ENCODE data around the gene CRACR2B. TPM values are rescaled to one million over a fixed set of nuclear protein-coding genes. Genes with fewer than 3 reads are reported as not detected.

Gene CRACR2B
- total and polyA plus RNA-seq, 2 of the 13 experiments (the other 11 are each of a cell fraction or from before 2014, with no cell fraction given), result 14.9 to 21.0 TPM

DNA sequence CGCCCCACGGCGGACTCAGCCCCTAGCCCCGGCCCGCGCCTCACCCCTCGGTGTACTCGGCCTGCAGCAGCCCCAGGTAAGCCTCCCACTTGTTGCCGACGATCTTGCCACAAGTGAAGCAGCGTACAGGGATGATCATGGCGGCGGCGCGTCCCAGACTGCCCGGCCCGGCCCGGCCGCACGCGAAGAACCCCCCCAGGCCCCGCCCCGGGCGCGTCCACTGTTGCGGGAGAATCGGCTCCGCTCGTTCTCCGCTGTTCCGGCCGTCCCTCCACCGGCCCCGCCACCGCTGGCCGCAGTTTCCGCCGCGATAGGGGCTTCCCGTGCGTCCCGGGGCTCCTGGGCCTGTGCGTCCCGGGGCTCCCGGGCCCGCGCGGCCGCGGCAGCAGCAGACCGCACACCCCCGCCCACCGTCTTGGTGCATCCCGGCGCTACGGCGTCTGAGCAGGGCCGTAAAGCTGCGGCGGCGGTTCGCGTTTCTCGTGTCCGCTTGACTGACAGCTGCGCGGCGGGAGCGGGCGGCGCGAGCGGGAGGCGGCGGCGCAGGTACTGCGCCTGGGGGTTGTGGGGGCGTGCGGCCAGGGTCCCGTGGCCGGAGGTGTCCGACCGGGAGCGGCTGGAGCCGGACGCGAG is 14.8 kb downstream of the CRACR2B start, which contains the start of the genes POLR2L and TSPAN4 (continued):
- TF ChIP-seq ZSCAN31 (CRISPR knock-in tag; IDR thresholded peaks at IDR 0.05; ENCODE audit: low read depth) (no peak), TAF1 (CRISPR knock-in tag; IDR thresholded peaks at IDR 0.05) (peak; percentile 91), SOX5 (CRISPR knock-in tag; IDR thresholded peaks at IDR 0.05; ENCODE audit: borderline replicate concordance) (no peak), MIER2 (CRISPR knock-in tag; IDR thresholded peaks at IDR 0.05) (no peak), SRSF9 (IDR thresholded peaks at IDR 0.05; ENCODE audit: borderline replicate concordance, insufficient read depth, low read depth, low read length, poor library complexity, severe bottlenecking) (no peak), ZFP36L2 (CRISPR knock-in tag; IDR thresholded peaks at IDR 0.05) (no peak), GABPA (IDR thresholded peaks at IDR 0.05; ENCODE audit: low read depth, low read length) (no peak), GABPA (CRISPR knock-in tag; IDR thresholded peaks at IDR 0.05; ENCODE audit: low read depth) (no peak), FOSL1 (CRISPR knock-in tag; IDR thresholded peaks at IDR 0.05; ENCODE audit: borderline replicate concordance) (peak; percentile 14; the same call in 1 of the 2 replicates), FLYWCH1 (CRISPR knock-in tag; IDR thresholded peaks at IDR 0.05) (no peak), MZF1 (CRISPR knock-in tag; IDR thresholded peaks at IDR 0.05; ENCODE audit: borderline replicate concordance) (no peak), HNRNPLL (IDR thresholded peaks at IDR 0.05; ENCODE audit: low read depth, low read length, poor library complexity, severe bottlenecking) (peak; percentile 67), ZSCAN20 (CRISPR knock-in tag; IDR thresholded peaks at IDR 0.05; ENCODE audit: borderline replicate concordance) (no peak), ZNF615 (CRISPR knock-in tag; IDR thresholded peaks at IDR 0.05; ENCODE audit: borderline replicate concordance) (no peak), ZNF75D (CRISPR knock-in tag; IDR thresholded peaks at IDR 0.05; ENCODE audit: borderline replicate concordance) (no peak), DPF2 (CRISPR knock-in tag; IDR thresholded peaks at IDR 0.05; ENCODE audit: borderline replicate concordance, low read depth) (no peak), ZNF441 (CRISPR knock-in tag; IDR thresholded peaks at IDR 0.05; ENCODE audit: borderline replicate concordance) (0 out of 2 replicates have a peak, but pooled peaks have one; percentile 27), CC2D1A (CRISPR knock-in tag; IDR thresholded peaks at IDR 0.05) (no peak)
- TF ChIP-seq, protein P1, sequence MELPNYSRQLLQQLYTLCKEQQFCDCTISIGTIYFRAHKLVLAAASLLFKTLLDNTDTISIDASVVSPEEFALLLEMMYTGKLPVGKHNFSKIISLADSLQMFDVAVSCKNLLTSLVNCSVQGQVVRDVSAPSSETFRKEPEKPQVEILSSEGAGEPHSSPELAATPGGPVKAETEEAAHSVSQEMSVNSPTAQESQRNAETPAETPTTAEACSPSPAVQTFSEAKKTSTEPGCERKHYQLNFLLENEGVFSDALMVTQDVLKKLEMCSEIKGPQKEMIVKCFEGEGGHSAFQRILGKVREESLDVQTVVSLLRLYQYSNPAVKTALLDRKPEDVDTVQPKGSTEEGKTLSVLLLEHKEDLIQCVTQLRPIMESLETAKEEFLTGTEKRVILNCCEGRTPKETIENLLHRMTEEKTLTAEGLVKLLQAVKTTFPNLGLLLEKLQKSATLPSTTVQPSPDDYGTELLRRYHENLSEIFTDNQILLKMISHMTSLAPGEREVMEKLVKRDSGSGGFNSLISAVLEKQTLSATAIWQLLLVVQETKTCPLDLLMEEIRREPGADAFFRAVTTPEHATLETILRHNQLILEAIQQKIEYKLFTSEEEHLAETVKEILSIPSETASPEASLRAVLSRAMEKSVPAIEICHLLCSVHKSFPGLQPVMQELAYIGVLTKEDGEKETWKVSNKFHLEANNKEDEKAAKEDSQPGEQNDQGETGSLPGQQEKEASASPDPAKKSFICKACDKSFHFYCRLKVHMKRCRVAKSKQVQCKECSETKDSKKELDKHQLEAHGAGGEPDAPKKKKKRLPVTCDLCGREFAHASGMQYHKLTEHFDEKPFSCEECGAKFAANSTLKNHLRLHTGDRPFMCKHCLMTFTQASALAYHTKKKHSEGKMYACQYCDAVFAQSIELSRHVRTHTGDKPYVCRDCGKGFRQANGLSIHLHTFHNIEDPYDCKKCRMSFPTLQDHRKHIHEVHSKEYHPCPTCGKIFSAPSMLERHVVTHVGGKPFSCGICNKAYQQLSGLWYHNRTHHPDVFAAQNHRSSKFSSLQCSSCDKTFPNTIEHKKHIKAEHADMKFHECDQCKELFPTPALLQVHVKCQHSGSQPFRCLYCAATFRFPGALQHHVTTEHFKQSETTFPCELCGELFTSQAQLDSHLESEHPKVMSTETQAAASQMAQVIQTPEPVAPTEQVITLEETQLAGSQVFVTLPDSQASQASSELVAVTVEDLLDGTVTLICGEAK (IDR thresholded peaks at IDR 0.05), result no peak
- TF ChIP-seq, protein P1 (CRISPR knock-in tag; IDR thresholded peaks at IDR 0.05), result peak; percentile 36

All from HepG2 (cell line).